HepG2 (cell line): ENCODE results near the gene CABLES2. TPM values are rescaled to one million over a fixed set of nuclear protein-coding genes. Genes with fewer than 3 reads are reported as not detected.

Source experiments
- BORCS8-MEF2B ChIP-seq: sonication (generic); formaldehyde crosslinking; IDR thresholded peaks from 2 replicates; pipeline ENCODE4 v1.8.0; 2022; ENCODE audit warnings: mild to moderate bottlenecking, missing genetic modification reagents
- EP300 ChIP-seq, 3 experiments: sonication (generic) in 1 of 3; formaldehyde crosslinking in 1 of 3; IDR thresholded peaks; 2 replicates each; pipeline versions ENCODE4 v1.5.1 to v1.6.1; 2011 to 2020; ENCODE audit warnings: low read depth in 2 of 3, low read length in 2 of 3, borderline replicate concordance in 1 of 3, improper control_type of control experiment in 1 of 3, mild to moderate bottlenecking in 1 of 3, missing genetic modification reagents in 1 of 3, moderate library complexity in 1 of 3
- FOXK1 ChIP-seq: sonication (generic); formaldehyde crosslinking; IDR thresholded peaks from 2 replicates; pipeline ENCODE4 v1.4.0; 2020; ENCODE audit warnings: low read depth, missing genetic modification reagents, borderline replicate concordance
- GRHL1 ChIP-seq: sonication (generic); formaldehyde crosslinking; conservative IDR thresholded peaks from 2 replicates; pipeline ENCODE4 v1.8.0; 2022; ENCODE audit warnings: missing genetic modification reagents
- HES4 ChIP-seq: sonication (generic); formaldehyde crosslinking; IDR thresholded peaks from 2 replicates; pipeline ENCODE4 v1.9.0; 2021; ENCODE audit warnings: mild to moderate bottlenecking, missing genetic modification reagents, borderline replicate concordance
- IKZF1 ChIP-seq: fragments of 450-650 bp; IDR thresholded peaks from 2 replicates; pipeline ENCODE4 v1.7.1; 2016
- MED13 ChIP-seq: sonication (generic); formaldehyde crosslinking; IDR thresholded peaks from 2 replicates; pipeline ENCODE4 v1.5.0; 2020; ENCODE audit warnings: missing genetic modification reagents
- NFIC ChIP-seq: IDR thresholded peaks from 2 replicates; pipeline ENCODE4 v1.6.1; 2012; ENCODE audit warnings: mild to moderate bottlenecking, low read length, inconsistent platforms
- PCBP1 ChIP-seq: fragments of 200-400 bp; formaldehyde crosslinking; IDR thresholded peaks from 2 replicates; pipeline ENCODE4 v1.6.1; 2017; ENCODE audit warnings: mild to moderate bottlenecking, low read depth, low read length, borderline replicate concordance
- SMAD9 ChIP-seq: sonication (generic); formaldehyde crosslinking; IDR thresholded peaks from 2 replicates; pipeline ENCODE4 v1.5.1; 2020; ENCODE audit warnings: mild to moderate bottlenecking, missing genetic modification reagents
- SRSF1 ChIP-seq: fragments of 200-400 bp; formaldehyde crosslinking; optimal IDR thresholded peaks from 2 replicates; pipeline ENCODE3; 2017; ENCODE audit warnings: mild to moderate bottlenecking, low read depth, low read length, moderate library complexity
- ZFY ChIP-seq: sonication (generic); formaldehyde crosslinking; IDR thresholded peaks from 2 replicates; pipeline ENCODE4 v1.4.0; 2020; ENCODE audit warnings: missing genetic modification reagents
- ZNF207 ChIP-seq: fragments of 450-650 bp; IDR thresholded peaks from 2 replicates; pipeline ENCODE4 v1.6.1; 2016; ENCODE audit warnings: antibody characterized with exemption, borderline replicate concordance
- ZNF3 ChIP-seq: IDR thresholded peaks from 2 replicates; pipeline ENCODE4 v1.7.0; 2017; ENCODE audit warnings: inconsistent platforms
- ZNF780A ChIP-seq: sonication (generic); formaldehyde crosslinking; IDR thresholded peaks from 2 replicates; pipeline ENCODE4 v1.8.0; 2022; ENCODE audit warnings: mild to moderate bottlenecking, missing genetic modification reagents, moderate library complexity
- polyA plus RNA-seq, 8 experiments: library from polyadenylated mRNA; depleted of rRNA in 3 of 8; stranded (reverse) in 7 of 8; unstranded in 1 of 8; fragments of >200 nt; fragmentation: Illumina TruSeq in 4 of 8; extraction: Trizol in 4 of 8; gene quantifications; 2 replicates each; pipeline versions ENCODE4 v1.2.1 to v1.2.3, GENCODE V29; 2011 to 2016; ENCODE audit warnings: low read depth in 4 of 8, missing spikeins in 1 of 8, mixed read lengths in 1 of 8; ENCODE audit not compliant: insufficient read depth in 1 of 8
- total RNA-seq, 5 experiments: library from RNA; depleted of rRNA; stranded (reverse); fragments of >200 nt; fragmentation: Illumina TruSeq; extraction: Trizol; gene quantifications; 2 replicates each; pipeline ENCODE4 v1.2.3, GENCODE V29; 2016; ENCODE audit warnings: low read depth in 1 of 5
- TF ChIP-seq, protein P1 (sequence below): sonication (generic); formaldehyde crosslinking; IDR thresholded peaks from 2 replicates; pipeline ENCODE4 v1.9.0; 2021; ENCODE audit warnings: missing genetic modification reagents, borderline replicate concordance
- TF ChIP-seq, protein P2 (sequence below): fragments of 450-650 bp; IDR thresholded peaks from 2 replicates; pipeline ENCODE4 v1.6.1; 2016
- TF ChIP-seq, protein P3 (sequence below): sonication (generic); formaldehyde crosslinking; IDR thresholded peaks from 2 replicates; pipeline ENCODE4 v1.5.1; 2020; ENCODE audit warnings: mild to moderate bottlenecking, missing genetic modification reagents, borderline replicate concordance
- TF ChIP-seq, protein P4 (sequence below): sonication (generic); formaldehyde crosslinking; IDR thresholded peaks from 2 replicates; pipeline ENCODE4 v1.4.0; 2020; ENCODE audit warnings: missing genetic modification reagents

The CABLES2 gene
- total and polyA plus RNA-seq, 2 of the 13 experiments (the other 11 are each of a cell fraction or from before 2014, with no cell fraction given) = 5.2 to 9.7 TPM

DNA sequence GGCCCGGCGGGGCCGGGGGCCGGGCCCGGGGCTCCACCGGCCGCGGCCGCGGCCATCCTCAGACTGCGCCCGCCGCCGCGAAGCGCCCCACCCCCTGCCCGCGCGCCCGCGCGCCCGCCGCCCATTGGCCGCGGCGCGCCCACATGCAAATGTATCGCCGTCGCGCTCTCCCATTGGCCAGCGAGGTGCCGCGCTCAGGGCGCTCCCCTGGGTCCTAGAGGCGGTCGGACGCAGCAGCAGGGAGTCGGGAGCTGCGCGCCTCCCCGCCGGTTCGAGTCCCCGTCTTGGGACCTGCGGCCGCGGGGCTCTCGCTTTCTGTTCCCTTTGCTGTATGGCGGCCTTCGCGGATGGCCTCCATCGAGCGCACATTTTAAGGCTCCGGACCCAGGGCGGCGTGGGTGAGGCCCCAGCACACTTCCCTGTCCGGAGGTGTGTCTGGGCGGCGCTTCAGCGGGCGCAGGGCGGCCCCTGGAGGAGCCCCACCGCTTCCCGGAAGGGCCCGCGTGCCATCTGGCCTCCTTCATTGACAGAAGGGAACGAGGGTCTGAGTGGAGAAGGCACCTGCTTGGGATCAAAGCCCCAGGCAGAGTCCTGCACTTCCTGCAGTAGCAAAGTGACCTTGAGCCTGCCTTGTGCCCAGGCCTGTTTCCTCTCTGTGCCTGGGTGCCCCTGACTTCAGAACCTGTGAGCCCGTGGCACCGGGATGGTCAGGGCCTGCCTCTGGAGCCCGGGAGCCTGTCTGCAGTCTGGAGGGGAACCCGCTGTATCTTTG is at the start of gene CABLES2 (continued):
- no peak for TF ChIP-seq GRHL1 (CRISPR knock-in tag)
- no peak for TF ChIP-seq NFIC
- peak; percentile 85 for TF ChIP-seq BORCS8-MEF2B
- peak; percentile 88 for TF ChIP-seq MED13 (CRISPR knock-in tag)
- TF ChIP-seq FOXK1 (CRISPR knock-in tag) = peak; percentile 66; the same call in 1 of the 2 replicates
- peak; percentile 15 to 40; a peak in 1 of 4 replicates for TF ChIP-seq EP300 (IDR thresholded peaks at IDR 0.05; ENCODE audit: low read depth in 2 of 2, low read length in 2 of 2)
- TF ChIP-seq EP300 (CRISPR knock-in tag; IDR thresholded peaks at IDR 0.05; ENCODE audit: borderline replicate concordance) = no peak
- no peak for TF ChIP-seq SRSF1
- TF ChIP-seq, protein P1, sequence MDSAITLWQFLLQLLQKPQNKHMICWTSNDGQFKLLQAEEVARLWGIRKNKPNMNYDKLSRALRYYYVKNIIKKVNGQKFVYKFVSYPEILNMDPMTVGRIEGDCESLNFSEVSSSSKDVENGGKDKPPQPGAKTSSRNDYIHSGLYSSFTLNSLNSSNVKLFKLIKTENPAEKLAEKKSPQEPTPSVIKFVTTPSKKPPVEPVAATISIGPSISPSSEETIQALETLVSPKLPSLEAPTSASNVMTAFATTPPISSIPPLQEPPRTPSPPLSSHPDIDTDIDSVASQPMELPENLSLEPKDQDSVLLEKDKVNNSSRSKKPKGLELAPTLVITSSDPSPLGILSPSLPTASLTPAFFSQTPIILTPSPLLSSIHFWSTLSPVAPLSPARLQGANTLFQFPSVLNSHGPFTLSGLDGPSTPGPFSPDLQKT (CRISPR knock-in tag) = no peak
- TF ChIP-seq PCBP1 = 0 out of 2 replicates have a peak, but pooled peaks have one; percentile 24
- TF ChIP-seq ZFY = no peak
- TF ChIP-seq ZNF207 = no peak
- TF ChIP-seq, protein P2, sequence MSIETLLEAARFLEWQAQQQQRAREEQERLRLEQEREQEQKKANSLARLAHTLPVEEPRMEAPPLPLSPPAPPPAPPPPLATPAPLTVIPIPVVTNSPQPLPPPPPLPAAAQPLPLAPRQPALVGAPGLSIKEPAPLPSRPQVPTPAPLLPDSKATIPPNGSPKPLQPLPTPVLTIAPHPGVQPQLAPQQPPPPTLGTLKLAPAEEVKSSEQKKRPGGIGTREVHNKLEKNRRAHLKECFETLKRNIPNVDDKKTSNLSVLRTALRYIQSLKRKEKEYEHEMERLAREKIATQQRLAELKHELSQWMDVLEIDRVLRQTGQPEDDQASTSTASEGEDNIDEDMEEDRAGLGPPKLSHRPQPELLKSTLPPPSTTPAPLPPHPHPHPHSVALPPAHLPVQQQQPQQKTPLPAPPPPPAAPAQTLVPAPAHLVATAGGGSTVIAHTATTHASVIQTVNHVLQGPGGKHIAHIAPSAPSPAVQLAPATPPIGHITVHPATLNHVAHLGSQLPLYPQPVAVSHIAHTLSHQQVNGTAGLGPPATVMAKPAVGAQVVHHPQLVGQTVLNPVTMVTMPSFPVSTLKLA = no peak
- no peak for TF ChIP-seq IKZF1
- no peak for TF ChIP-seq ZNF780A (CRISPR knock-in tag)
- no peak for TF ChIP-seq SMAD9 (CRISPR knock-in tag)
- TF ChIP-seq, protein P3, sequence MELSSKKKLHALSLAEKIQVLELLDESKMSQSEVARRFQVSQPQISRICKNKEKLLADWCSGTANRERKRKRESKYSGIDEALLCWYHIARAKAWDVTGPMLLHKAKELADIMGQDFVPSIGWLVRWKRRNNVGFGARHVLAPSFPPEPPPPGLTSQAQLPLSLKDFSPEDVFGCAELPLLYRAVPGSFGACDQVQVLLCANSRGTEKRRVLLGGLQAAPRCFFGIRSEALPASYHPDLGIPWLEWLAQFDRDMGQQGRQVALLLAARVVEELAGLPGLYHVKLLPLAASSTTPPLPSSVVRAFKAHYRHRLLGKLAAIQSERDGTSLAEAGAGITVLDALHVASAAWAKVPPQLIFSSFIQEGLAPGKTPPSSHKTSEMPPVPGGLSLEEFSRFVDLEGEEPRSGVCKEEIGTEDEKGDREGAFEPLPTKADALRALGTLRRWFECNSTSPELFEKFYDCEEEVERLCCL (CRISPR knock-in tag) = peak; percentile 71
- peak; percentile 69; the same call in 1 of the 2 replicates for TF ChIP-seq HES4 (CRISPR knock-in tag)
- TF ChIP-seq, protein P4, sequence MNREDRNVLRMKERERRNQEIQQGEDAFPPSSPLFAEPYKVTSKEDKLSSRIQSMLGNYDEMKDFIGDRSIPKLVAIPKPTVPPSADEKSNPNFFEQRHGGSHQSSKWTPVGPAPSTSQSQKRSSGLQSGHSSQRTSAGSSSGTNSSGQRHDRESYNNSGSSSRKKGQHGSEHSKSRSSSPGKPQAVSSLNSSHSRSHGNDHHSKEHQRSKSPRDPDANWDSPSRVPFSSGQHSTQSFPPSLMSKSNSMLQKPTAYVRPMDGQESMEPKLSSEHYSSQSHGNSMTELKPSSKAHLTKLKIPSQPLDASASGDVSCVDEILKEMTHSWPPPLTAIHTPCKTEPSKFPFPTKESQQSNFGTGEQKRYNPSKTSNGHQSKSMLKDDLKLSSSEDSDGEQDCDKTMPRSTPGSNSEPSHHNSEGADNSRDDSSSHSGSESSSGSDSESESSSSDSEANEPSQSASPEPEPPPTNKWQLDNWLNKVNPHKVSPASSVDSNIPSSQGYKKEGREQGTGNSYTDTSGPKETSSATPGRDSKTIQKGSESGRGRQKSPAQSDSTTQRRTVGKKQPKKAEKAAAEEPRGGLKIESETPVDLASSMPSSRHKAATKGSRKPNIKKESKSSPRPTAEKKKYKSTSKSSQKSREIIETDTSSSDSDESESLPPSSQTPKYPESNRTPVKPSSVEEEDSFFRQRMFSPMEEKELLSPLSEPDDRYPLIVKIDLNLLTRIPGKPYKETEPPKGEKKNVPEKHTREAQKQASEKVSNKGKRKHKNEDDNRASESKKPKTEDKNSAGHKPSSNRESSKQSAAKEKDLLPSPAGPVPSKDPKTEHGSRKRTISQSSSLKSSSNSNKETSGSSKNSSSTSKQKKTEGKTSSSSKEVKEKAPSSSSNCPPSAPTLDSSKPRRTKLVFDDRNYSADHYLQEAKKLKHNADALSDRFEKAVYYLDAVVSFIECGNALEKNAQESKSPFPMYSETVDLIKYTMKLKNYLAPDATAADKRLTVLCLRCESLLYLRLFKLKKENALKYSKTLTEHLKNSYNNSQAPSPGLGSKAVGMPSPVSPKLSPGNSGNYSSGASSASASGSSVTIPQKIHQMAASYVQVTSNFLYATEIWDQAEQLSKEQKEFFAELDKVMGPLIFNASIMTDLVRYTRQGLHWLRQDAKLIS (CRISPR knock-in tag) = no peak
- TF ChIP-seq ZNF3 (CRISPR knock-in tag) = no peak; the same call in 1 of the 2 replicates
